Kidney epithelial cell (primary cell): ENCODE data around the gene SSRP1. TPM values are rescaled to one million over a fixed set of nuclear protein-coding genes. Genes with fewer than 3 reads are reported as not detected.
A peak's percentile ranks its signal among the peaks of the same experiment; 100 is the strongest.

Experiments used
- DNase-seq: peaks from one replicate; pipeline ENCODE4 v3.0.0-alpha.2; 2010; ENCODE audit warnings: low read depth
- H3K27me3 ChIP-seq: 2 replicates; pipeline ENCODE4 v1.6.0; 2011; ENCODE audit warnings: low read length; ENCODE audit not compliant: control insufficient read depth, insufficient read depth
- H3K36me3 ChIP-seq: 2 replicates; pipeline ENCODE4 v1.5.1; 2011; ENCODE audit warnings: low read length; ENCODE audit not compliant: control insufficient read depth, insufficient read depth
- H3K4me3 ChIP-seq: 2 replicates; pipeline ENCODE4 v1.5.1; 2011; ENCODE audit warnings: low read depth, mild to moderate bottlenecking, control low read depth, low read length
- CTCF ChIP-seq: IDR thresholded peaks from 2 replicates; pipeline ENCODE4 v1.5.1; 2011; ENCODE audit warnings: mild to moderate bottlenecking, moderate library complexity, low read length, control low read depth, inconsistent platforms; ENCODE audit not compliant: insufficient read depth, poor library complexity, severe bottlenecking
- total RNA-seq: library from RNA; depleted of rRNA; stranded (reverse); fragments of >200 nt; gene quantifications from 2 replicates; pipeline ENCODE4 v1.2.3, GENCODE V29; 2015

The SSRP1 gene
- total RNA-seq, 1 donor from 2014 or later, result 156 TPM

DNA sequence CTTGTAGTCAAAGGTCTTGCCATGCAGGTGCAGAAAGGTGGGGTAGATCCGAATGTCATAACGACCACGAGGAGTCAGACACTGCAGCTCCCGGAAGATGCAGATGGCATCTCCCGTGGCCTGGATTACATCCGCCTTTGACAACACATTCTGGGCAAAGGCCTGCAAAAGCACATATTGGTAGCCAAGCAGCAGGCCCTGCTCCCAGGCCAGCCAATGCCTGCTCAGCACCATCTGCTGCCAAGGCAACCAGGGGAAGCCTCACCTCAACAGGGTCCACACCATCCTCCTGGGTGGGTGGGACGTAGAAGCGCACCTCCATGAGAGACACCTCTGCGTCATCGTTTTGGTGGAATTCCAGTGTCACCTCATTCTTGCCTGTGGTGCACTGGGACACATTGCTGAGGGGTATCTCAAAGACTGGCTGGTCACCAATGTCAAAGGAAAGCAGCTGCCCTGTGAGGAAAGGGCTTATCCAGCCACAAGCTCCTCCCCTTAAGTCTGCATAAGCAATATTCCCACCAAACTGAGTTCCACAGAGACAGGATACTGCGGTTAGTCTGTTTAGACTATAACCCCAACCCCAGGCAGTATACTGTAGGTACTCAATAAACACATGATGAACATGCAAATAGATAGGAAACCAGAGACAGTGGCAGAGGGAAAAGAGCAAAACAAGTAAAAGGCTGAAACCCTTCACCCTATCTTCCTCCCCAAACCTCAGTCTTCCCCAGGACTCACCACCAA, 2.8 kb downstream of the SSRP1 start:
- TF ChIP-seq CTCF, result no peak
- no peaks in the 10 kb centered on the region for H3K36me3 ChIP-seq
- no peak overlapping the region for H3K4me3 ChIP-seq
- DNase-seq, result no peak
- H3K27me3 ChIP-seq, result no peaks in the 10 kb centered on the region

DNA sequence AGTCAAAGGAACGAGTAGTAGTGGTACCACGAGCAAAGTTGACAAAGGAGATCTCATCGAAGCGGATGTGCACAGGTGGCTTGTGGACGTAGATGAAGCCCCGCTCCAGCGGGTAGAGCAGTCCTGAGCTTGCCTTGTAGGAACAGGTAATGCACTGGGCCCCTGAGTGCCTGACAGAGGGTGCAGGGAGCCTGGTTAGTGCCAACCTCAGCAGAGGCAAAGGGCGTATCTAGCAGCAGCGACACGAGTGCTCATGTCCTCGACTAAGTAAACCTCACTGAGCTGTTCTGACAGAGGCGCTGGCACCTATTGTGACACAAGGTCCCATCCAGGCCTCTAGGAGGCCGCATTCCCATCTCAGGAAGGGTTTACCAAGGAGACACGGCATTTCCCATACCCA, 4.0 kb downstream of the SSRP1 start:
- H3K36me3 ChIP-seq, result no peaks in the 10 kb centered on the region
- no peaks in the 10 kb centered on the region for H3K27me3 ChIP-seq
- no peak overlapping the region for H3K4me3 ChIP-seq
- no peak for TF ChIP-seq CTCF
- DNase-seq, result no peak

GRCh38 chr11:57330029-57330428, 5.7 kb downstream of the SSRP1 start:
- no peak for DNase-seq
- TF ChIP-seq CTCF, result no peak
- Histone ChIP-seq H3K4me3 (no peak overlapping the region), H3K27me3 (no peaks in the 10 kb centered on the region), H3K36me3 (no peaks in the 10 kb centered on the region)

- H3K36me3 ChIP-seq, result no peaks in the 10 kb centered on the region
- H3K4me3 ChIP-seq, result no peak overlapping the region
- H3K27me3 ChIP-seq, result no peaks in the 10 kb centered on the region
- no peak for TF ChIP-seq CTCF
- no peak for DNase-seq
Observed at GRCh38 chr11:57327721-57328120, 8.0 kb downstream of the SSRP1 start.

- no peak for TF ChIP-seq CTCF
- Histone ChIP-seq H3K36me3 (no peaks in the 10 kb centered on the region), H3K4me3 (peak overlapping the region; percentile 80), H3K27me3 (no peaks in the 10 kb centered on the region)
- DNase-seq, result peak; percentile 90
Observed at GRCh38 chr11:57325735-57326048, 10.0 kb downstream of the SSRP1 start.
